AG04450 (cell line): Measurements from ENCODE around the gene PLEKHG3. TPM values are rescaled to one million over a fixed set of nuclear protein-coding genes. Genes with fewer than 3 reads are reported as not detected.

Experiments used
- CTCF ChIA-PET: fragments of 300-600, 350-600 bp; formaldehyde crosslinking; extraction: SDS; loops from one replicate; lab custom pipeline; 2022; ENCODE audit warnings: antibody characterized with exemption, inconsistent platforms; lab: Charles Lee
- POLR2A ChIA-PET: fragments of 350-600 bp; formaldehyde crosslinking; extraction: SDS; loops from one replicate; lab custom pipeline; 2021; ENCODE audit warnings: antibody characterized with exemption, inconsistent platforms; lab: Yijun Ruan, JAX
- DNase-seq: peaks from one replicate; pipeline ENCODE4 v3.0.0-alpha.2; 2011; ENCODE audit warnings: low read depth, low spot score
- H3K27ac ChIP-seq: one replicate; pipeline ENCODE4 v1.5.1; 2012; ENCODE audit warnings: low read depth, low read length, control low read depth
- H3K27me3 ChIP-seq: one replicate; pipeline ENCODE4 v1.6.0; 2012; ENCODE audit warnings: low read length; ENCODE audit not compliant: control insufficient read depth, insufficient read depth
- H3K4me3 ChIP-seq: 2 replicates; pipeline ENCODE4 v1.5.1; 2011; ENCODE audit warnings: mild to moderate bottlenecking, low read depth, low read length, control low read depth
- H3K9me3 ChIP-seq: 2 replicates; pipeline ENCODE4 v1.5.1; 2012; ENCODE audit warnings: low read length; ENCODE audit not compliant: control insufficient read depth, insufficient read depth
- polyA plus RNA-seq: library from polyadenylated mRNA; depleted of rRNA; stranded (reverse); fragments of >200 nt; gene quantifications from 2 replicates; pipeline ENCODE4 v1.2.3, GENCODE V29; 2011
- TF ChIP-seq, protein P1 (sequence below): IDR thresholded peaks from 2 replicates; pipeline ENCODE4 v1.5.1; 2011; ENCODE audit warnings: low read depth, low read length, control low read depth, inconsistent platforms

PLEKHG3 gene
- polyA plus RNA-seq, 1 experiment: 6.6 TPM

DNA sequence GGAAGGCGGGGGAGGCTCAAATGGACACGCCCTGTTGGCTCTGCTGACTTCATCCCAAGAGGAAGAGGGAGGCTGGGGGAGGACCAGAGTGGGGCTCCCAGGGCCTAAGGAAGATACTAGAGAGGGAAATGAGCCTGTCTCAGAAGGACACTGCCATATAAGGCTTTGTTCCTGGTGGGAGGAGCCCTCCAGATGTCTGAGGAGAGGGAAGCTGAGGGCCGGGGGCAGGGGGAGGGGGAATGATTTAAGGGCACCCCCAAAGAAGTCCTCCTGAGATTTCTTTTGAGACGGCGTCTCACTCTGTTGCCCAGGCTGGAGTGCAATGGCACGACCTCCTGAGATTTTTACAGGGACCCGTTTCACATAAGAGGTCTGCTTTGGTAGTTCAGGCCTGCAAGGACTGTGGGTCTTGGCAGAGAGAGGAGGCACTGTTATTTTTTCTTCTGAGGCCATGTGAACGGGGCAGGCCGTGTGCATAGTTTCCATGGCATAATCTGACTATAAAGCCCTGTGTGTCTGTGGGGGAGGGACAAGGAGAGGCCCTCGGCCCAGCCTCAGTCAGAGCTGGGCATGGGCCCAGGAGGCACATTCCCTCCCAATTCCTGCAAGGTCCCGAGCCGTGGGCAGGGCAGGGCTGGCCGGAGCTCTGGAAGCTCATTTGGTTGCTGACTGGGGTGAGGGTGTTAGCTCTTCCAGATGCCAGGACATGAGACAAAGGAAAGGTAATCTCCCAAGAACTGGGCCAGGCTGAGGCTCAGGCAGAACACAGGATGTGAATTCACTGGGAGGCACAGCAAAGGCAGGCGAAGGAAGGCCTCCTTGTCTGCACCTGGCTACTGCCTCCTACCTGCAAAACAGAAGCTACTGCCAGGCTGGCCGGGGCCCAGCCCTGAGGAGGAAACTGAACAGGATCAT is 22.2 kb upstream of the PLEKHG3 start:
- Histone ChIP-seq H3K4me3 (no peak overlapping the region), H3K9me3 (no peaks in the 10 kb centered on the region), H3K27me3 (peaks cover 4% of the 10 kb centered on the region), H3K27ac (peak overlapping the region; percentile 57)
- no peak for DNase-seq
- CTCF ChIA-PET: interaction anchor here (1.0 to 1.5 kb wide), 2 partner anchors 10 to 210 kb away, joined by 3 to 4 read pairs; no protein-coding TSS in a partner anchor
- TF ChIP-seq, protein P1, sequence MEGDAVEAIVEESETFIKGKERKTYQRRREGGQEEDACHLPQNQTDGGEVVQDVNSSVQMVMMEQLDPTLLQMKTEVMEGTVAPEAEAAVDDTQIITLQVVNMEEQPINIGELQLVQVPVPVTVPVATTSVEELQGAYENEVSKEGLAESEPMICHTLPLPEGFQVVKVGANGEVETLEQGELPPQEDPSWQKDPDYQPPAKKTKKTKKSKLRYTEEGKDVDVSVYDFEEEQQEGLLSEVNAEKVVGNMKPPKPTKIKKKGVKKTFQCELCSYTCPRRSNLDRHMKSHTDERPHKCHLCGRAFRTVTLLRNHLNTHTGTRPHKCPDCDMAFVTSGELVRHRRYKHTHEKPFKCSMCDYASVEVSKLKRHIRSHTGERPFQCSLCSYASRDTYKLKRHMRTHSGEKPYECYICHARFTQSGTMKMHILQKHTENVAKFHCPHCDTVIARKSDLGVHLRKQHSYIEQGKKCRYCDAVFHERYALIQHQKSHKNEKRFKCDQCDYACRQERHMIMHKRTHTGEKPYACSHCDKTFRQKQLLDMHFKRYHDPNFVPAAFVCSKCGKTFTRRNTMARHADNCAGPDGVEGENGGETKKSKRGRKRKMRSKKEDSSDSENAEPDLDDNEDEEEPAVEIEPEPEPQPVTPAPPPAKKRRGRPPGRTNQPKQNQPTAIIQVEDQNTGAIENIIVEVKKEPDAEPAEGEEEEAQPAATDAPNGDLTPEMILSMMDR: no peak
- POLR2A ChIA-PET: interaction anchor here (1.3 to 1.4 kb wide), 2 partner anchors 77 to 142 kb away, joined by 3 read pairs; partner anchors contain the start of gene HSPA2

DNA sequence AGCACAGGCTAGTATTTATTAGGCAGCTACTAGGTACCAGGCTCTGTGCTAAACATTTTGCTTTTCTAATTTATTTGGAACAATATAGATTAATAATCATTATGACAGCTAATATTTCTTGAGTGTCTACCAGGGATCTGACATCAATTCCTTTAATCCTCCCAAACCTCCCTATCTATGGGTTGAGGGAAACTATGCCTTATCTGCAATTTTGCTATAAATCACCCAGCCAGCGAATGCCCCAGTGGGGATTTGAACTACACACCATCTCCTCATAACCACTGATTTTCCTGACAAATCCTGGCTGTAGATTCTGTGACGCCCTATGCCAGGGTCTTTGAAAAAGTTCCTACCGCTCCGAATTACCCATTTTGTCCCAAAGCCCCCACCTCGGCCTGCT is 21.4 kb upstream of the PLEKHG3 start:
- no peaks in the 10 kb centered on the region for H3K9me3 ChIP-seq
- TF ChIP-seq, protein P1: no peak

DNA sequence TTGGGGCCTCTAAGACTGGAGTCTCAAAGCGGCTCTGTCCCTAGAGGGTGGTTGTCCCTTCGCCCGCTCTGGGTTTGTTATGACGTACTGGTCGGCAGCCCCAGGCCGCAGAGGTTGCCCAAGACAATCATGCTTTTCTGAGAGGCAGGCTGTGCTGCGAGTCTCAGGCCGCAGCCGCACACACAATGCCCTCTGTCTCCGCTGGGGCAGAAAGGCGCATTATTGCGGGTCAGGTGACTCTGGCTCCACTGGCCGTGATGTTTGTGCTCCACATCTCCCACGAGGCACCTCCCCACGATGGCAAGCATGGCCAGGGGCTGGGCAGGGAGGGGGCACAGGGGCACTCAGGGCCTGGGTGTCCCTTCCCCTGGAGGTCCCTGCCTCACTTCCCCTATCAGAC is 21.0 kb upstream of the PLEKHG3 start:
- Histone ChIP-seq H3K9me3 (no peaks in the 10 kb centered on the region), H3K27me3 (peaks cover 2% of the 10 kb centered on the region), H3K4me3 (no peak overlapping the region), H3K27ac (no peak overlapping the region)
- TF ChIP-seq, protein P1: no peak
- ChIA-PET CTCF (interaction anchor here (1.5 kb wide), 1 partner anchor 11 kb away, joined by 4 read pairs; no protein-coding TSS in a partner anchor), POLR2A (no interaction called here)
- DNase-seq: no peak

More for the DNA sequence above, 21.4 kb upstream of the PLEKHG3 start:
- CTCF ChIA-PET: interaction anchor here (1.5 kb wide), 1 partner anchor 11 kb away, joined by 4 read pairs; no protein-coding TSS in a partner anchor
- no peaks in the 10 kb centered on the region for H3K27me3 ChIP-seq
- no peak overlapping the region for H3K27ac ChIP-seq
- POLR2A ChIA-PET: interaction anchor here (1.3 to 1.4 kb wide), 2 partner anchors 76 to 143 kb away, joined by 3 read pairs; partner anchors contain the start of gene HSPA2
- H3K4me3 ChIP-seq: no peak overlapping the region
- no peak for DNase-seq

DNA sequence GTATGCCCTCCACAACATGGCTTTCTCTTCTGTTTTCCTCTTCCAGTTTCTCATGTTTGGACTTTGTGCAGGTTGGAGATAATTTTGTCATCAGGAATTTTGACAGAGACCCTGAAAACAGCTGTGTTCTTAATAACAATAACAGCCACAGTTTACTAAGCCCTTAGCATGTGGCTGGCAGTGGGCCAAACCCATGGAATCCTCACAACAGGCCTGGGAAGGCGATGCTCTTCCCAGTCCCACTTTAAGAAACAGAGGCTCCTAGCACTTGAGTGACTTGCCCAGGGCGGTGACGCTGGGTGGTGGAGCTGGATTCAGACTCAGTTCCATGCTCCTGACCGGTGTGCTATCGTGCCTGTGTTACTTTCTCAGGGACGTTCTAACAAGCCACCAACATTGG is 20.1 kb upstream of the PLEKHG3 start:
- TF ChIP-seq, protein P1: no peak
- DNase-seq: peak; percentile 42
- Histone ChIP-seq H3K27me3 (peaks cover 10% of the 10 kb centered on the region), H3K9me3 (no peaks in the 10 kb centered on the region; the same call in 1 of the 2 replicates), H3K27ac (no peak overlapping the region), H3K4me3 (no peak overlapping the region)
- POLR2A ChIA-PET: interaction anchor here (0.6 kb wide), 1 partner anchor 111 kb away, joined by 3 read pairs; no protein-coding TSS in a partner anchor
- CTCF ChIA-PET: no interaction called here
